NCI-H748 (cell line): ENCODE data around the gene ITSN2.

ENCODE experiments used
- DNase-seq: peaks from one replicate; lab custom pipeline; 2025; ENCODE audit not compliant: unreplicated experiment; lab: John Stamatoyannopoulos, UW

Gene ITSN2

GRCh38 chr2:24337890-24338289 is 22.4 kb downstream of the ITSN2 start:
- DNase-seq: no peak

- DNase-seq: no peak
These were observed 23.5 kb downstream of the ITSN2 start for GRCh38 chr2:24336811-24337210.

- DNase-seq: no peak
These were observed 26.1 kb downstream of the ITSN2 start for GRCh38 chr2:24334245-24334633.

GRCh38 chr2:24332791-24333540 is 27.4 kb downstream of the ITSN2 start:
- DNase-seq: no peak

GRCh38 chr2:24330161-24330560 is 30.2 kb downstream of the ITSN2 start:
- DNase-seq: no peak

GRCh38 chr2:24329700-24330099 is 30.6 kb downstream of the ITSN2 start:
- no peak for DNase-seq

GRCh38 chr2:24328010-24328409 is 32.3 kb downstream of the ITSN2 start:
- peak; percentile 18 for DNase-seq

- DNase-seq: peak; percentile 71
These were observed 42.8 kb downstream of the ITSN2 start for GRCh38 chr2:24317491-24317920.

GRCh38 chr2:24315669-24316068 is 44.7 kb downstream of the ITSN2 start:
- no peak for DNase-seq

GRCh38 chr2:24313744-24314632 is 46.3 kb downstream of the ITSN2 start:
- no peak for DNase-seq

GRCh38 chr2:24307961-24308360 is 52.4 kb downstream of the ITSN2 start:
- no peak for DNase-seq

- DNase-seq: no peak
These were observed 55.7 kb downstream of the ITSN2 start for GRCh38 chr2:24304631-24305030.

- peak; percentile 52 for DNase-seq
These were observed 56.2 kb downstream of the ITSN2 start for GRCh38 chr2:24304098-24304497.

GRCh38 chr2:24301599-24301998 is 58.7 kb downstream of the ITSN2 start:
- DNase-seq: no peak

GRCh38 chr2:24297663-24298062 is 62.7 kb downstream of the ITSN2 start:
- no peak for DNase-seq

- no peak for DNase-seq
These were observed 73.2 kb downstream of the ITSN2 start for GRCh38 chr2:24287171-24287570.

GRCh38 chr2:24285484-24286152 is 74.7 kb downstream of the ITSN2 start:
- DNase-seq: no peak

GRCh38 chr2:24280645-24281044 is 79.7 kb downstream of the ITSN2 start:
- DNase-seq: no peak

GRCh38 chr2:24280161-24280560 is 80.2 kb downstream of the ITSN2 start:
- no peak for DNase-seq

GRCh38 chr2:24276349-24276899 is 83.9 kb downstream of the ITSN2 start:
- DNase-seq: no peak

- DNase-seq: no peak
These were observed 85.5 kb downstream of the ITSN2 start for GRCh38 chr2:24274809-24275208.
